ENCODE measurements around the gene SRMS. TPM values are rescaled to one million over a fixed set of nuclear protein-coding genes. Genes with fewer than 3 reads are reported as not detected.

Gene SRMS
- total and polyA plus RNA-seq, 10 donors, result 0.07 to 1.5 (median 0.78) TPM; not detected in 2

- Histone ChIP-seq H3K27me3 (replicated peaks in 1 of 7) (peaks cover 6 to 72% (median 40%) of the 10 kb centered on the region in 7 donors), H3K27ac (no peak overlapping the region), H3K4me1 (peaks cover 5 to 31% (median 17%) of the 10 kb centered on the region in 6 donors), H3K4me3 (no peak overlapping the region), H3K9me3 (no peaks in the 10 kb centered on the region), H3K36me3 (no peaks in the 10 kb centered on the region)
- no peak for TF ChIP-seq CTCF (IDR thresholded peaks at IDR 0.05 in 8 of 11, conservative IDR thresholded peaks at IDR 0.05 in 3 of 11)
- TF ChIP-seq POLR2AphosphoS5 (IDR thresholded peaks at IDR 0.05), result no peak
- no peak for TF ChIP-seq POLR2A (IDR thresholded peaks at IDR 0.05)
- DNase-seq, result no peak
- 86 to 94% (median 94%) methylated on average over 12 to 14 of the region's 14 CpGs for WGBS, 5 donors
- intact Hi-C loops (cut with DNase I; ENCODE audit: low total_unique reads), result no loop called here
These were observed 54.6 kb downstream of the SRMS start for GRCh38 chr20:63492982-63493381.

GRCh38 chr20:63492518-63492917 is 55.0 kb downstream of the SRMS start:
- 81 to 93% (median 92%) methylated on average over 2 of the region's 2 CpGs for WGBS, 5 donors

GRCh38 chr20:63491635-63492230 is 55.8 kb downstream of the SRMS start:
- Histone ChIP-seq H3K36me3 (no peaks in the 10 kb centered on the region), H3K27me3 (replicated peaks in 1 of 7) (peaks cover 6 to 71% (median 38%) of the 10 kb centered on the region in 7 donors), H3K9me3 (no peaks in the 10 kb centered on the region), H3K27ac (no peak overlapping the region), H3K4me3 (no peak overlapping the region), H3K4me1 (peaks cover 5 to 23% (median 13%) of the 10 kb centered on the region in 6 donors)
- WGBS, 5 donors, result 52 to 89% (median 66%) methylated on average over 4 of the region's 4 CpGs
- no peak for DNase-seq
- TF ChIP-seq POLR2A (IDR thresholded peaks at IDR 0.05) (no peak), CTCF (IDR thresholded peaks at IDR 0.05 in 8 of 11, conservative IDR thresholded peaks at IDR 0.05 in 3 of 11) (no peak), POLR2AphosphoS5 (IDR thresholded peaks at IDR 0.05) (no peak)
- intact Hi-C loops (cut with DNase I; ENCODE audit: low total_unique reads), result no loop called here

More at GRCh38 chr20:63492518-63492917, 55.0 kb downstream of the SRMS start:
- peaks cover 5 to 31% (median 14%) of the 10 kb centered on the region in 6 donors for H3K4me1 ChIP-seq
- no peak overlapping the region for H3K27ac ChIP-seq
- intact Hi-C loops (cut with DNase I; ENCODE audit: low total_unique reads), result no loop called here
- no peaks in the 10 kb centered on the region for H3K36me3 ChIP-seq
- TF ChIP-seq CTCF (IDR thresholded peaks at IDR 0.05 in 8 of 11, conservative IDR thresholded peaks at IDR 0.05 in 3 of 11), result no peak
- TF ChIP-seq POLR2AphosphoS5 (IDR thresholded peaks at IDR 0.05), result no peak
- no peak for TF ChIP-seq POLR2A (IDR thresholded peaks at IDR 0.05)
- DNase-seq, result no peak
- H3K27me3 ChIP-seq (replicated peaks in 1 of 7), result peaks cover 6 to 72% (median 41%) of the 10 kb centered on the region in 7 donors
- H3K9me3 ChIP-seq, result no peaks in the 10 kb centered on the region
- H3K4me3 ChIP-seq, result no peak overlapping the region

GRCh38 chr20:63491078-63491477 is 56.5 kb downstream of the SRMS start:
- no peak overlapping the region for H3K27ac ChIP-seq
- peaks cover 0 to 5% (median 0%) of the 10 kb centered on the region in 8 donors for H3K9me3 ChIP-seq
- no peaks in the 10 kb centered on the region for H3K36me3 ChIP-seq
- DNase-seq, result no peak
- 72 to 88% (median 81%) methylated on average over 4 of the region's 4 CpGs; no CpG with 5 or more reads in 1 of the 5 donors for WGBS, 5 donors
- intact Hi-C loops (cut with DNase I; ENCODE audit: low total_unique reads), result no loop called here
- no peak for TF ChIP-seq CTCF (IDR thresholded peaks at IDR 0.05 in 8 of 11, conservative IDR thresholded peaks at IDR 0.05 in 3 of 11)
- no peak for TF ChIP-seq POLR2AphosphoS5 (IDR thresholded peaks at IDR 0.05)
- TF ChIP-seq POLR2A (IDR thresholded peaks at IDR 0.05), result no peak
- peaks cover 0 to 16% (median 7%) of the 10 kb centered on the region in 6 donors for H3K4me1 ChIP-seq
- H3K4me3 ChIP-seq, result no peak overlapping the region
- H3K27me3 ChIP-seq (replicated peaks in 1 of 7), result peaks cover 6 to 71% (median 34%) of the 10 kb centered on the region in 7 donors

Measured in spleen (tissue), 11 donors.